Naive B cell (primary cell): Measurements from ENCODE around the gene KRTAP10-12. TPM values are rescaled to one million over a fixed set of nuclear protein-coding genes. Genes with fewer than 3 reads are reported as not detected.

ENCODE experiments used
- ATAC-seq, 2 donors: fragments of 150-1000 bp; cut with Tn5 transposase; 2 replicates each; pipeline ENCODE4 v1.10.0; 2021; ENCODE audit warnings: low read depth in 2 of 2, mild to moderate bottlenecking in 2 of 2, moderate library complexity in 2 of 2
- DNase-seq: peaks from one replicate; pipeline ENCODE4 v3.0.0; 2022
- H3K27ac Mint-ChIP-seq, 6 donors: one replicate each; pipeline ENCODE4 v1.8.0; 2020 to 2022; ENCODE audit warnings: mild to moderate bottlenecking in 6 of 6, mixed read lengths in 6 of 6, moderate library complexity in 5 of 6, inconsistent platforms in 2 of 6
- H3K27me3 Mint-ChIP-seq, 3 donors: one replicate each; pipeline ENCODE4 v1.8.0; 2021 to 2022; ENCODE audit warnings: mixed read lengths in 3 of 3, mild to moderate bottlenecking in 1 of 3
- H3K36me3 Mint-ChIP-seq, 2 donors: one replicate each; pipeline ENCODE4 v1.8.0; 2020 to 2022; ENCODE audit warnings: mixed read lengths in 2 of 2, inconsistent platforms in 1 of 2, mild to moderate bottlenecking in 1 of 2
- H3K4me1 Mint-ChIP-seq, 3 donors: one replicate each; pipeline ENCODE4 v1.8.0; 2020 to 2022; ENCODE audit warnings: mixed read lengths in 3 of 3, inconsistent platforms in 1 of 3, mild to moderate bottlenecking in 1 of 3, moderate library complexity in 1 of 3
- H3K4me3 Mint-ChIP-seq, 8 donors: one replicate each; pipeline ENCODE4 v1.8.0; 2020 to 2022; ENCODE audit warnings: mild to moderate bottlenecking in 8 of 8, mixed read lengths in 8 of 8, moderate library complexity in 8 of 8, inconsistent platforms in 2 of 8
- H3K9me3 Mint-ChIP-seq, 7 donors: one replicate each; pipeline ENCODE4 v1.8.0; 2020 to 2022; ENCODE audit warnings: mixed read lengths in 7 of 7, mild to moderate bottlenecking in 5 of 7, inconsistent platforms in 2 of 7, moderate library complexity in 1 of 7
- polyA plus RNA-seq, 6 donors: library from polyadenylated mRNA; unstranded; fragments of 300-500 nt; fragmentation: Illumina TruSeq; gene quantifications; one replicate each; pipeline ENCODE4 v1.2.3, GENCODE V29; 2021; ENCODE audit warnings: low read depth in 6 of 6

The KRTAP10-12 gene
- polyA plus RNA-seq, 6 donors from 2014 or later, result not detected

- Mint-ChIP-seq H3K4me3 (peak overlapping the region in 1 of 8 donors; percentile 64), H3K27me3 (peaks cover 30 to 62% (median 56%) of the 10 kb centered on the region in 3 donors), H3K9me3 (peaks cover 5 to 32% (median 25%) of the 10 kb centered on the region in 7 donors), H3K4me1 (peaks cover 0 to 1% (median 0%) of the 10 kb centered on the region in 3 donors), H3K27ac (no peak overlapping the region), H3K36me3 (peaks cover 0 to 24% of the 10 kb centered on the region in 2 donors)
- no peak for DNase-seq
- ATAC-seq, result no peak
These were observed 1.8 kb upstream of the KRTAP10-12 start for GRCh38 chr21:44695184-44695583.

GRCh38 chr21:44695641-44696040 lies 1.3 kb upstream of the KRTAP10-12 start:
- H3K4me1 Mint-ChIP-seq, result peaks cover 0 to 1% (median 0%) of the 10 kb centered on the region in 3 donors
- ATAC-seq (no peak), DNase-seq (no peak)
- peaks cover 30 to 61% (median 58%) of the 10 kb centered on the region in 3 donors for H3K27me3 Mint-ChIP-seq
- H3K4me3 Mint-ChIP-seq, result no peak overlapping the region
- peaks cover 0 to 24% of the 10 kb centered on the region in 2 donors for H3K36me3 Mint-ChIP-seq
- H3K27ac Mint-ChIP-seq, result no peak overlapping the region
- H3K9me3 Mint-ChIP-seq, result peaks cover 5 to 32% (median 25%) of the 10 kb centered on the region in 7 donors

GRCh38 chr21:44696572-44696971 lies 400 bp upstream of the KRTAP10-12 start:
- no peak for ATAC-seq
- H3K27ac Mint-ChIP-seq, result no peak overlapping the region
- DNase-seq, result no peak
- peaks cover 36 to 70% (median 67%) of the 10 kb centered on the region in 3 donors for H3K27me3 Mint-ChIP-seq
- no peak overlapping the region for H3K4me3 Mint-ChIP-seq
- H3K36me3 Mint-ChIP-seq, result peaks cover 0 to 24% of the 10 kb centered on the region in 2 donors
- H3K4me1 Mint-ChIP-seq, result peaks cover 0 to 1% (median 0%) of the 10 kb centered on the region in 3 donors
- peaks cover 5 to 32% (median 25%) of the 10 kb centered on the region in 7 donors for H3K9me3 Mint-ChIP-seq

- DNase-seq (no peak), ATAC-seq (no peak)
- Mint-ChIP-seq H3K4me1 (peaks cover 0 to 5% (median 1%) of the 10 kb centered on the region in 3 donors), H3K36me3 (peaks cover 0 to 21% of the 10 kb centered on the region in 2 donors), H3K27ac (peak overlapping the region in 1 of 6 donors; percentile 63), H3K9me3 (peaks cover 2 to 19% (median 11%) of the 10 kb centered on the region in 7 donors), H3K27me3 (peaks cover 41 to 85% (median 82%) of the 10 kb centered on the region in 3 donors), H3K4me3 (no peak overlapping the region)
These were observed 1.1 kb downstream of the KRTAP10-12 start for GRCh38 chr21:44697811-44698734.

GRCh38 chr21:44699502-44700001 lies 2.6 kb downstream of the KRTAP10-12 start:
- Mint-ChIP-seq H3K27me3 (peaks cover 38 to 92% (median 92%) of the 10 kb centered on the region in 3 donors), H3K27ac (no peak overlapping the region), H3K4me3 (peak overlapping the region in 1 of 8 donors; percentile 56), H3K4me1 (peaks cover 0 to 6% (median 1%) of the 10 kb centered on the region in 3 donors), H3K36me3 (peaks cover 0 to 15% of the 10 kb centered on the region in 2 donors), H3K9me3 (peaks cover 0 to 12% (median 2%) of the 10 kb centered on the region in 7 donors)
- DNase-seq (no peak), ATAC-seq (no peak)

- Mint-ChIP-seq H3K27ac (no peak overlapping the region), H3K9me3 (peaks cover 0 to 19% (median 8%) of the 10 kb centered on the region in 7 donors), H3K4me3 (peak overlapping the region in 1 of 8 donors; percentile 56), H3K4me1 (peaks cover 0 to 6% (median 1%) of the 10 kb centered on the region in 3 donors), H3K27me3 (peaks cover 35 to 97% (median 97%) of the 10 kb centered on the region in 3 donors), H3K36me3 (peaks cover 0 to 21% of the 10 kb centered on the region in 2 donors)
- no peak for ATAC-seq
- no peak for DNase-seq
These were observed 3.4 kb downstream of the KRTAP10-12 start for GRCh38 chr21:44700101-44701022.

GRCh38 chr21:44701023-44701400 lies 4.0 kb downstream of the KRTAP10-12 start:
- Mint-ChIP-seq H3K27me3 (peaks cover 33 to 97% (median 97%) of the 10 kb centered on the region in 3 donors), H3K36me3 (peaks cover 0 to 27% of the 10 kb centered on the region in 2 donors), H3K4me3 (no peak overlapping the region), H3K27ac (no peak overlapping the region), H3K4me1 (peaks cover 0 to 6% (median 5%) of the 10 kb centered on the region in 3 donors), H3K9me3 (peaks cover 0 to 22% (median 15%) of the 10 kb centered on the region in 7 donors)
- DNase-seq (no peak), ATAC-seq (no peak)

GRCh38 chr21:44701541-44701940 lies 4.6 kb downstream of the KRTAP10-12 start:
- H3K4me3 Mint-ChIP-seq, result no peak overlapping the region
- H3K27me3 Mint-ChIP-seq, result peaks cover 30 to 97% (median 93%) of the 10 kb centered on the region in 3 donors

GRCh38 chr21:44702111-44702972 lies 5.4 kb downstream of the KRTAP10-12 start:
- no peak for ATAC-seq
- peaks cover 31 to 96% (median 87%) of the 10 kb centered on the region in 3 donors for H3K27me3 Mint-ChIP-seq
- peaks cover 0 to 28% (median 16%) of the 10 kb centered on the region in 7 donors for H3K9me3 Mint-ChIP-seq
- H3K4me1 Mint-ChIP-seq, result peaks cover 0 to 6% (median 6%) of the 10 kb centered on the region in 3 donors
- DNase-seq, result no peak
- H3K36me3 Mint-ChIP-seq, result peaks cover 0 to 28% of the 10 kb centered on the region in 2 donors
- H3K27ac Mint-ChIP-seq, result no peak overlapping the region
- H3K4me3 Mint-ChIP-seq, result no peak overlapping the region

More at GRCh38 chr21:44701541-44701940, 4.6 kb downstream of the KRTAP10-12 start:
- no peak for ATAC-seq
- peaks cover 0 to 26% (median 16%) of the 10 kb centered on the region in 7 donors for H3K9me3 Mint-ChIP-seq
- peak overlapping the region in 1 of 6 donors; percentile 10 for H3K27ac Mint-ChIP-seq
- H3K36me3 Mint-ChIP-seq, result peaks cover 0 to 28% of the 10 kb centered on the region in 2 donors
- DNase-seq, result no peak
- H3K4me1 Mint-ChIP-seq, result peaks cover 0 to 6% (median 6%) of the 10 kb centered on the region in 3 donors

GRCh38 chr21:44702973-44703730 lies 6.2 kb downstream of the KRTAP10-12 start:
- peaks cover 0 to 27% (median 16%) of the 10 kb centered on the region in 7 donors for H3K9me3 Mint-ChIP-seq
- no peak overlapping the region for H3K4me3 Mint-ChIP-seq
- H3K4me1 Mint-ChIP-seq, result peaks cover 0 to 6% (median 6%) of the 10 kb centered on the region in 3 donors
- peaks cover 0 to 28% of the 10 kb centered on the region in 2 donors for H3K36me3 Mint-ChIP-seq
- no peak for ATAC-seq
- peaks cover 35 to 96% (median 87%) of the 10 kb centered on the region in 3 donors for H3K27me3 Mint-ChIP-seq
- H3K27ac Mint-ChIP-seq, result peak overlapping the region in 1 of 6 donors; percentile 69
- DNase-seq, result no peak
